Prostate gland (tissue), 2 donors: ENCODE measurements around the gene INPP5J.

ENCODE experiments used
- POLR2A ChIP-seq: fragments of 450-650 bp; IDR thresholded peaks from one replicate; pipeline ENCODE4 v1.6.1; 2016; ENCODE audit warnings: antibody characterized with exemption, mild to moderate bottlenecking
- POLR2AphosphoS5 ChIP-seq: sonication (generic); formaldehyde crosslinking; IDR thresholded peaks from one replicate; pipeline ENCODE4 v1.6.1; 2017; ENCODE audit warnings: antibody characterized with exemption
- TF ChIP-seq, protein P1 (sequence below), 4 experiments: fragments of 200-600 bp in 2 of 4; fragments of 450-650 bp in 2 of 4; sonication (generic) in 2 of 4; IDR thresholded peaks; 1 replicate in 3 of 4; 2 replicates in 1 of 4; pipeline ENCODE4 v1.5.1; 2016 to 2019; ENCODE audit warnings: antibody characterized with exemption in 4 of 4, mild to moderate bottlenecking in 2 of 4, moderate library complexity in 2 of 4

GRCh38 chr22:31083923-31084810 lies 38.6 kb upstream of the INPP5J start:
- TF ChIP-seq, protein P1, sequence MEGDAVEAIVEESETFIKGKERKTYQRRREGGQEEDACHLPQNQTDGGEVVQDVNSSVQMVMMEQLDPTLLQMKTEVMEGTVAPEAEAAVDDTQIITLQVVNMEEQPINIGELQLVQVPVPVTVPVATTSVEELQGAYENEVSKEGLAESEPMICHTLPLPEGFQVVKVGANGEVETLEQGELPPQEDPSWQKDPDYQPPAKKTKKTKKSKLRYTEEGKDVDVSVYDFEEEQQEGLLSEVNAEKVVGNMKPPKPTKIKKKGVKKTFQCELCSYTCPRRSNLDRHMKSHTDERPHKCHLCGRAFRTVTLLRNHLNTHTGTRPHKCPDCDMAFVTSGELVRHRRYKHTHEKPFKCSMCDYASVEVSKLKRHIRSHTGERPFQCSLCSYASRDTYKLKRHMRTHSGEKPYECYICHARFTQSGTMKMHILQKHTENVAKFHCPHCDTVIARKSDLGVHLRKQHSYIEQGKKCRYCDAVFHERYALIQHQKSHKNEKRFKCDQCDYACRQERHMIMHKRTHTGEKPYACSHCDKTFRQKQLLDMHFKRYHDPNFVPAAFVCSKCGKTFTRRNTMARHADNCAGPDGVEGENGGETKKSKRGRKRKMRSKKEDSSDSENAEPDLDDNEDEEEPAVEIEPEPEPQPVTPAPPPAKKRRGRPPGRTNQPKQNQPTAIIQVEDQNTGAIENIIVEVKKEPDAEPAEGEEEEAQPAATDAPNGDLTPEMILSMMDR (IDR thresholded peaks at IDR 0.05) = no peak
- TF ChIP-seq POLR2A = no peak
- TF ChIP-seq POLR2AphosphoS5 = no peak
